Measurements from ENCODE around the gene KIF6.

The KIF6 gene

GRCh38 chr6:39724787-39725631 lies at the start of gene KIF6:
Gene KIF6 (minus strand): TSS chr6:39725408. CDS start chr6:39725310, 98 bp downstream.
- Histone ChIP-seq H3K9me3 (ENCODE audit: insufficient read depth, low read depth, low read length) (no peaks in the 10 kb centered on the region), H3K36me3 (ENCODE audit: insufficient read depth, low read depth, low read length) (no peaks in the 10 kb centered on the region), H3K27me3 (ENCODE audit: insufficient read depth, low read length) (no peaks in the 10 kb centered on the region), H3K9ac (ENCODE audit: low read depth, low read length) (no peak within 1 kb of the TSS), H3K27ac (ENCODE audit: low read length) (no peak within 1 kb of the TSS), H3K4me1 (ENCODE audit: insufficient read depth, low read length) (no peaks in the 10 kb centered on the region), H3K4me3 (ENCODE audit: low read length) (peak within 1 kb of the TSS; percentile 70)

GRCh38 chr6:39773782-39774181 lies 48.6 kb upstream of the KIF6 start:
- H3K4me1 ChIP-seq (ENCODE audit: insufficient read depth, low read length) = peaks cover 5% of the 10 kb centered on the region; the same call in 1 of the 2 replicates
- H3K27me3 ChIP-seq (ENCODE audit: insufficient read depth, low read length) = no peaks in the 10 kb centered on the region
- H3K36me3 ChIP-seq (ENCODE audit: insufficient read depth, low read depth, low read length) = no peaks in the 10 kb centered on the region
- H3K4me3 ChIP-seq (ENCODE audit: low read length) = no peak overlapping the region
- no peaks in the 10 kb centered on the region for H3K9me3 ChIP-seq (ENCODE audit: insufficient read depth, low read depth, low read length)
- H3K27ac ChIP-seq (ENCODE audit: low read length) = no peak overlapping the region
- H3K9ac ChIP-seq (ENCODE audit: low read depth, low read length) = no peak overlapping the region

- H3K27me3 ChIP-seq (ENCODE audit: insufficient read depth, low read length) = no peaks in the 10 kb centered on the region
Measured at GRCh38 chr6:39772559-39773273, 47.5 kb upstream of the KIF6 start.

GRCh38 chr6:39770446-39770845 lies 45.2 kb upstream of the KIF6 start:
- Histone ChIP-seq H3K9ac (ENCODE audit: low read depth, low read length) (no peak overlapping the region), H3K4me1 (ENCODE audit: insufficient read depth, low read length) (no peaks in the 10 kb centered on the region), H3K4me3 (ENCODE audit: low read length) (no peak overlapping the region), H3K27me3 (ENCODE audit: insufficient read depth, low read length) (no peaks in the 10 kb centered on the region), H3K36me3 (ENCODE audit: insufficient read depth, low read depth, low read length) (no peaks in the 10 kb centered on the region), H3K27ac (ENCODE audit: low read length) (no peak overlapping the region), H3K9me3 (ENCODE audit: insufficient read depth, low read depth, low read length) (no peaks in the 10 kb centered on the region)

More at GRCh38 chr6:39772559-39773273, 47.5 kb upstream of the KIF6 start:
- Histone ChIP-seq H3K36me3 (ENCODE audit: insufficient read depth, low read depth, low read length) (no peaks in the 10 kb centered on the region), H3K4me1 (ENCODE audit: insufficient read depth, low read length) (peaks cover 5% of the 10 kb centered on the region; the same call in 1 of the 2 replicates), H3K27ac (ENCODE audit: low read length) (no peak overlapping the region), H3K9me3 (ENCODE audit: insufficient read depth, low read depth, low read length) (no peaks in the 10 kb centered on the region), H3K4me3 (ENCODE audit: low read length) (no peak overlapping the region), H3K9ac (ENCODE audit: low read depth, low read length) (no peak overlapping the region)

GRCh38 chr6:39769012-39769411 lies 43.8 kb upstream of the KIF6 start:
- Histone ChIP-seq H3K27me3 (ENCODE audit: insufficient read depth, low read length) (no peaks in the 10 kb centered on the region), H3K36me3 (ENCODE audit: insufficient read depth, low read depth, low read length) (no peaks in the 10 kb centered on the region), H3K9me3 (ENCODE audit: insufficient read depth, low read depth, low read length) (no peaks in the 10 kb centered on the region), H3K27ac (ENCODE audit: low read length) (no peak overlapping the region), H3K4me1 (ENCODE audit: insufficient read depth, low read length) (no peaks in the 10 kb centered on the region), H3K9ac (ENCODE audit: low read depth, low read length) (no peak overlapping the region), H3K4me3 (ENCODE audit: low read length) (no peak overlapping the region)

- H3K9ac ChIP-seq (ENCODE audit: low read depth, low read length) = no peak overlapping the region
- H3K4me3 ChIP-seq (ENCODE audit: low read length) = no peak overlapping the region
- no peaks in the 10 kb centered on the region for H3K27me3 ChIP-seq (ENCODE audit: insufficient read depth, low read length)
- H3K4me1 ChIP-seq (ENCODE audit: insufficient read depth, low read length) = no peaks in the 10 kb centered on the region
- H3K36me3 ChIP-seq (ENCODE audit: insufficient read depth, low read depth, low read length) = no peaks in the 10 kb centered on the region
- no peaks in the 10 kb centered on the region for H3K9me3 ChIP-seq (ENCODE audit: insufficient read depth, low read depth, low read length)
- no peak overlapping the region for H3K27ac ChIP-seq (ENCODE audit: low read length)
Measured at GRCh38 chr6:39765508-39766065, 40.4 kb upstream of the KIF6 start.

GRCh38 chr6:39760226-39760952 lies 35.2 kb upstream of the KIF6 start:
- no peaks in the 10 kb centered on the region for H3K9me3 ChIP-seq (ENCODE audit: insufficient read depth, low read depth, low read length)
- H3K4me1 ChIP-seq (ENCODE audit: insufficient read depth, low read length) = no peaks in the 10 kb centered on the region
- no peaks in the 10 kb centered on the region for H3K27me3 ChIP-seq (ENCODE audit: insufficient read depth, low read length)

GRCh38 chr6:39758905-39759605 lies 33.8 kb upstream of the KIF6 start:
- no peak overlapping the region for H3K27ac ChIP-seq (ENCODE audit: low read length)
- H3K4me1 ChIP-seq (ENCODE audit: insufficient read depth, low read length) = no peaks in the 10 kb centered on the region
- no peak overlapping the region for H3K9ac ChIP-seq (ENCODE audit: low read depth, low read length)

More at GRCh38 chr6:39760226-39760952, 35.2 kb upstream of the KIF6 start:
- H3K4me3 ChIP-seq (ENCODE audit: low read length) = no peak overlapping the region
- no peak overlapping the region for H3K9ac ChIP-seq (ENCODE audit: low read depth, low read length)
- no peak overlapping the region for H3K27ac ChIP-seq (ENCODE audit: low read length)
- no peaks in the 10 kb centered on the region for H3K36me3 ChIP-seq (ENCODE audit: insufficient read depth, low read depth, low read length)

GRCh38 chr6:39756582-39756981 lies 31.4 kb upstream of the KIF6 start:
- Histone ChIP-seq H3K36me3 (ENCODE audit: insufficient read depth, low read depth, low read length) (no peaks in the 10 kb centered on the region), H3K9ac (ENCODE audit: low read depth, low read length) (no peak overlapping the region), H3K9me3 (ENCODE audit: insufficient read depth, low read depth, low read length) (no peaks in the 10 kb centered on the region), H3K27ac (ENCODE audit: low read length) (no peak overlapping the region), H3K4me3 (ENCODE audit: low read length) (no peak overlapping the region), H3K27me3 (ENCODE audit: insufficient read depth, low read length) (no peaks in the 10 kb centered on the region), H3K4me1 (ENCODE audit: insufficient read depth, low read length) (no peaks in the 10 kb centered on the region)

More at GRCh38 chr6:39758905-39759605, 33.8 kb upstream of the KIF6 start:
- H3K36me3 ChIP-seq (ENCODE audit: insufficient read depth, low read depth, low read length) = no peaks in the 10 kb centered on the region
- H3K4me3 ChIP-seq (ENCODE audit: low read length) = no peak overlapping the region
- H3K27me3 ChIP-seq (ENCODE audit: insufficient read depth, low read length) = no peaks in the 10 kb centered on the region
- H3K9me3 ChIP-seq (ENCODE audit: insufficient read depth, low read depth, low read length) = no peaks in the 10 kb centered on the region

GRCh38 chr6:39755231-39755630 lies 30.0 kb upstream of the KIF6 start:
- Histone ChIP-seq H3K9ac (ENCODE audit: low read depth, low read length) (no peak overlapping the region), H3K27ac (ENCODE audit: low read length) (no peak overlapping the region), H3K36me3 (ENCODE audit: insufficient read depth, low read depth, low read length) (no peaks in the 10 kb centered on the region), H3K4me1 (ENCODE audit: insufficient read depth, low read length) (no peaks in the 10 kb centered on the region), H3K9me3 (ENCODE audit: insufficient read depth, low read depth, low read length) (no peaks in the 10 kb centered on the region), H3K27me3 (ENCODE audit: insufficient read depth, low read length) (no peaks in the 10 kb centered on the region), H3K4me3 (ENCODE audit: low read length) (no peak overlapping the region)

Data from iPS-20b (cell line).